Adipose tissue (tissue), 3 donors: ENCODE results near the gene LZTR1. TPM values are rescaled to one million over a fixed set of nuclear protein-coding genes. Genes with fewer than 3 reads are reported as not detected.
A peak's percentile ranks its signal among the peaks of the same experiment; 100 is the strongest.

ENCODE experiments used
- H3K27ac ChIP-seq: one replicate; pipeline ENCODE4 v1.5.1; 2013; ENCODE audit warnings: low read depth, low read length
- WGBS, 3 donors: extraction: QIAGEN DNeasy Blood & Tissue Kit; methylation state at CpG; one replicate each; pipeline ENCODE4 v1.1.7; 2013; 5-methylcytosine and 5-hydroxymethylcytosine counted together
- polyA plus RNA-seq, 3 donors: library from polyadenylated mRNA; stranded (reverse); fragments of 200-250 nt; gene quantifications; one replicate each; pipeline ENCODE4 v1.2.3, GENCODE V29; 2013
- donor health status: healthy with polysubstance abuse.
- donor health status: Bipolar disorder and iron deficiency.
- donor health status: healthy.

LZTR1 gene
- polyA plus RNA-seq, 3 donors = 19.9 to 38.3 (median 37.0) TPM

DNA sequence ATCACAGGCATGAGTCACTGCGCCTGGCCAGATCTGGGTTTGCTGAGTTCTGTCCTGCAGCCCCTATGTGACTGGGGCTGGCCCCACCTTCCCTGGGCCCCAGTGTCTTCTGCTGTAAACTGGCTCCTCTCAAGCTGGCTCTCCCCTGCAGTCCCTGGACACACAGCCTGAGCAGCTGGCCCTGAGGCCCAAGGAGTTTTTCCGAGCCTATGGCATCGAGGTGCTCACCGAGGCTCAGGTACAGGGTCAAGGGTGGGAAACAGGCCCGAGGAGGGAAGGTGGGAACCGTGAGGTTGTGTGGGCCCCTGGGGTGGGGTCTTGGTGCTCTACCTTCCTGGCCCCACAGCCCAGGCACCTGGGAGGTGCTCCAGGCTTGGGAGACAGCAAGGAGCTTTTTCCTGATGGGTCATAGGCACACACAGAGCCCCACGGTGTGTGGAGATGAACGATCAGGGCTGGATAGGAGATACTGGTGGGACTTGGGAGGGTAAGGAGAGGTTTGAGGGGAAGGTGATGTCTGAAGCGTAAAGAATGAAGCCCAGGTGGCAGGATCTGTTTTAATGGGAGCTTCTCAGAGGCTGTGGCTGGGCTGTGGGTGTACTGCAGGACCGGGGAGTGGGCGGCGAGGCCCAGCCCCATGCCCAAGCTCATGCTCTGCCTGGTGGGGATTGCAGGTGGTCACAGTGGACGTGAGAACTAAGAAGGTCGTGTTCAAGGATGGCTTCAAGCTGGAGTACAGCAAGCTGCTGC is 6.4 kb upstream of the LZTR1 start:
- no peak overlapping the region for H3K27ac ChIP-seq
- 77 to 88% (median 86%) methylated on average over 14 of the region's 14 CpGs for WGBS, 3 donors

DNA sequence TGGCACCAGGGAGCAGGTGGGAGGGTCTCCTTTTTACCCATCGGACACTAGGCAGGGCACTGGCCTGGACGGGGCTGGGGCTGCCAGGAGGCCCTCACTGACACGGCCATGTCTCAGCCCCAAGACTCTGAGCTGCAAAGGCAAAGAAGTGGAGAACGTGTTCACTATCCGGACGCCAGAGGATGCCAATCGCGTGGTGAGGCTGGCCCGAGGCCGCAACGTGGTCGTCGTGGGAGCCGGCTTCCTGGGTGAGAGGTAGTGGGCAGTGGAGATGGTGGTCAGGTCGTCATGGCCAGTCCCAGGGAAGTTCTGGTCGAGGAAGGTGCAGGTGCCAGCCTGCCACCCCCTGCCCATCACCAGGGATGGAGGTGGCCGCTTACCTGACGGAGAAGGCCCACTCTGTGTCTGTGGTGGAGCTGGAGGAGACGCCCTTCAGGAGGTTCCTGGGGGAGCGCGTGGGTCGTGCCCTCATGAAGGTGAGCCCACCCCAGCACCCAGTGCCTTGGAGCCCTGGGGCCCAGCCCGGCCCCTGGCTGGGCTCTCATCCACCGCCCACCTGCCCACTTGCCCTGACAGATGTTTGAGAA is 5.7 kb upstream of the LZTR1 start:
- no peak overlapping the region for H3K27ac ChIP-seq
- WGBS, 3 donors = 76 to 81% (median 79%) methylated on average over 24 of the region's 24 CpGs

DNA sequence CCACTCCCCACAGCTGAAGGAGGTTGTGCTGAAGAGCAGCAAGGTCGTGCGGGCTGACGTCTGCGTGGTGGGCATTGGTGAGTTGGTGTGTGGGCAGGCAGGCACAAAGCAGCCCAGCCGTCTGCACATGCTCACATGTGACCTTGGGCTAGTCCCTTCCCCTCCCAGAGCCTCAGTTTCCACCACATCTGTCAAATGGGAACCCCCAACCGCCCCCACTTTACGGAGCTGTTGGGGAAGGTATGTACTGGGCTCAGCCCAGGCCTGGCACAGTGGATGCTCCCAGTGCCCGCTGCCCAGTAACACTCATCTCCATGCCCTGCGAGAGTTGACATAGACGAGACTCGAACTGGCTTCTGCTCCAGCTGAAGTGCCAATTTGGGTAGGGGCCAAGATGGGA is 5.1 kb upstream of the LZTR1 start:
- WGBS, 3 donors = 78 to 89% (median 81%) methylated on average over 11 of the region's 11 CpGs
- H3K27ac ChIP-seq = no peak overlapping the region

DNA sequence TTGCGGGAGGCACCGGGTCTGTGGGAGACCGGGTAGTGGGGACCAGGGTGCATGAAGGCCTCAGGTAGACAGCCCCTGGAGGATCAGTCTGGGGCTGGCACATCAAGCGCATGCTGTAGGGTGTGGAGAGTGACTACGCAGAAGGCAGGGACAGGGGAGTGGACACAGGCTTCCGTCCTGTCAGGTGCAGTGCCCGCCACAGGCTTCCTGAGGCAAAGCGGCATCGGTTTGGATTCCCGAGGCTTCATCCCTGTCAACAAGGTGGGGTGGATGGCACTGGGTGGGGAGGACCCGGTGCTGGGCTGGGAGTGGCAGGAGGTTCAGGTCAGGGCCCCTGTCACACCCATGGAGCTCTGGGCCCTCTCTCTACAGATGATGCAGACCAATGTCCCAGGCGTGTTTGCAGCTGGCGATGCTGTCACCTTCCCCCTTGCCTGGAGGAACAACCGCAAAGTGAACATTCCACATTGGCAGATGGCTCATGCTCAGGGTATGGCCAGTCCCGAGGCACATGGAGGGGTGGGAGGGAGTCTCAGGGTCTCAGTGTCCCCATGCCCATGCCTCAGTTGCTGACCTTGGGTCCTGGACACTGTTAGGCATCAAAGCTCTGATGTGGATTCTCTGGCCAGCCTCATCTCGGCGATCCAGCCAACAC is 4.5 kb upstream of the LZTR1 start:
- 88 to 90% (median 90%) methylated on average over 13 to 17 of the region's 17 CpGs for WGBS, 3 donors
- no peak overlapping the region for H3K27ac ChIP-seq

DNA sequence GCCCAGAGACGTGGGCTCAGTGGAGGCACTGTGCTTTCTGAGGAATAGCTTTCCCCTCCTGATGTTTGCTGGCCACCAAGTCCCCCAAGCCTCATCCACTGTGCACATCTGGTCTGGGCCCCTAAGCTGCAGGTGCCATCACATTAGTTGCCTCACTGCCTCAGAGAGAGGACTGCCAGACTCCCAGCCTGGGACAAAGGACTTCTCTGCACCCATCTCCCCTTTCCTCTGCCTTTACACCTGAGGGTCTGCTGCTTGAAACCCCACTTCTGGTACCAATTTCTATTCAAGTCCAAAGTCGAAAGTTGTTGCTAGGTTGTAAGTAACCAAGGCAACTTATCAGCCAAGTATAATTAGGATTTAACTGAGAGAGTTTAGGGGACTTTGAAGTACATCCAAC is 3.7 kb upstream of the LZTR1 start:
- WGBS, 3 donors = 91 to 94% (median 94%) methylated on average over 2 of the region's 2 CpGs
- no peak overlapping the region for H3K27ac ChIP-seq

DNA sequence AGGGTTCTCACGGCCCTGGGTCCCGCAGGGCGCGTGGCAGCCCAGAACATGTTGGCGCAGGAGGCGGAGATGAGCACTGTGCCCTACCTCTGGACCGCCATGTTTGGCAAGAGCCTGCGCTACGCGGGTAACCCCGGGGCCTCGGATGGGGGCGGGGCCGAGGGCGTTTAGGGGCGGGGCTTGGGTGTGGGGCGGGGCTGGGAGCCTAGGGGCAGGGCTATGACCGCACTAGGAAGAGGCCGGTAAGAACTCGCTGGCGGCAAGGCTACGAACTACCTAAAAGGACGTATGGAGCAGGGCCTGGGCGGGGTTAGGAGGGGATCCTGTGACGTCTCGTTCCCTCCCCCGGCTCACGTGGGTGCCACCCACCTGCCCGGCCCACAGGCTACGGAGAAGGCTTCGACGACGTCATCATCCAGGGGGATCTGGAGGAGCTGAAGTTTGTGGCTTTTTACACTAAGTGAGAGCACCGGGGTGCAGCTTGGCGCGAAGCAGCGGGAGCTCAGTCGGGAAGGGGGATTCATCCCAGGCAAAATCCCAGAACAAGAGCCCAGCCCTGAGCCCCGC is 2.8 kb upstream of the LZTR1 start:
- WGBS, 3 donors = 13 to 17% (median 13%) methylated on average over 39 of the region's 39 CpGs
- no peak overlapping the region for H3K27ac ChIP-seq

DNA sequence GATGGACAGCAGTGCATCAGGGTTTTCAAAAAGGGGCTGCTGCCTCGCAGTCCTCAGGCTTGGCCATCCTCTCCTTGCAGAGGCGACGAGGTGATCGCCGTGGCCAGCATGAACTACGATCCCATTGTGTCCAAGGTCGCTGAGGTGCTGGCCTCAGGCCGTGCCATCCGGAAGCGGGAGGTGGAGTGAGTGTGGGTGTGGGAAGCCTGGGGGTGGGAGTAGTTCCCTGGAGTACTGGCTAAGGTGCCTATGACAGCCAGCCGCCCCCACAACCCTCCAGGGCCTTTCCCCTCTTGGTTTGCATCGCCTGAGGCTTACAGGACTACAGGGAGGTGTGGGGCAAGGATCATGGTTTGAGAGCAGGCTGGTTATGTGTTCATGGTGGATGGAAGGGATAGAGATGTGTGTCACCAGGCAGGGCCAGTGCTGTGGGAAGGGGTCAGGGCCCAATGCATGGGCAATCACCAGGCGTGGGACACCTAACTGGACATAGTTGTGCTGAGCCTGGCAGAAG is 2.1 kb upstream of the LZTR1 start:
- 30 to 52% (median 36%) methylated on average over 13 of the region's 13 CpGs for WGBS, 3 donors
- H3K27ac ChIP-seq = no peak overlapping the region

DNA sequence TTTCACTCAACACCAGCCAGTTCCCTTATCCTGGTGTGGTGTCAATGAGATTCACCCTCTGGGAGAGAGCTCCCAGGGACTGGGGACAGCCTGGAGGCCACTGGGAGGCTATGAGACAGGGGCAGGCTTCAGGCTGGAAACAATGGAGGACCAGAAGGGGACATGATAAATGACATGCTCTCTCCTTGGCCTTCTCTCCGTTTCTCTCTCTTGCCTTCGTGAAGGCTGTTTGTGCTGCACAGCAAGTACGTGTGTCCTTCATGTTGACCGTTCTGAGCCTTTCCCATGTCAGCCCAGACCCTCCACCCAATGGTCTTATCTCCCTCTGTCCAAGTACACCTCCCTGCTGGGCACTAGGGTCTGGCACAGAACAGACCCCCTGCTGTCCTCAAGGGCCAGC is 1.6 kb upstream of the LZTR1 start:
- WGBS, 3 donors = 76 to 86% (median 84%) methylated on average over 3 to 4 of the region's 4 CpGs
- no peak overlapping the region for H3K27ac ChIP-seq

DNA sequence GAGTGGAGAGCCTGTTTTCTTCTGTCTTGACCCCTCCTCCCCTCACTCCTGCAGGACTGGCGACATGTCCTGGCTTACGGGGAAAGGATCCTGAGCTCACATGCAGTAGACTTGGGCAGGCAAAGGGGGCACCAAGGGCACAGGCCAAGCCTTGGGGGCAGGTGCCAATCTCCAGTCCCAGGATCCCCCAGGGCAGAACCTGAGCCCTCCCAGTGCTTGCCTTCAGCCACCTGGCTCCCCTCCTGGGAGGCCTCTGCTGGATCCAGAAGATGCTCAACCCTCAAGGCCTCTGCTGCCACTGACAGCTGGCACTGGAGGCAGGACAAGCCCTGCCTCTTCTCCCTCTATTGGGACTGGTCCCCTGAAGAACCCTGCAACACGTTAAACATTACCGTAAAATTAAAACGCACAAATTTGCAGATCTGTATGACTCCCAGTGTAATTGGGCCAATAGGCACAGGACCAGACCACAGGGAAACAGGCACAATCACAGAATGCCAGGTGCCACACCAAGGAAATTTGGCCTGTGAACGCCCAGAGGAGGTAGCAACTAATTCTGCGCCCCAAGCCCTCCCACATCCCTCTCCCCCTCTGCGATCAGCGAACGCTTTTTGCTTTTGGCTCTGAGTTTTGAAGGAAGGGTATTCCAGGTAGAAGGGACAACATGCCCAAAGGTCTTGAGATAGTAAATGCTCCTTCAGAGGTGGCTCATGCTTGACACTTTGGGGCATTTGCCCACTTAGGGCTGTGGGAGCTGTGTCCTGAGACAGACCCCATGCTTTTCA is 967 bp upstream of the LZTR1 start:
- WGBS, 3 donors = 63 to 66% (median 66%) methylated on average over 10 of the region's 10 CpGs
- peak overlapping the region; percentile 67 for H3K27ac ChIP-seq

DNA sequence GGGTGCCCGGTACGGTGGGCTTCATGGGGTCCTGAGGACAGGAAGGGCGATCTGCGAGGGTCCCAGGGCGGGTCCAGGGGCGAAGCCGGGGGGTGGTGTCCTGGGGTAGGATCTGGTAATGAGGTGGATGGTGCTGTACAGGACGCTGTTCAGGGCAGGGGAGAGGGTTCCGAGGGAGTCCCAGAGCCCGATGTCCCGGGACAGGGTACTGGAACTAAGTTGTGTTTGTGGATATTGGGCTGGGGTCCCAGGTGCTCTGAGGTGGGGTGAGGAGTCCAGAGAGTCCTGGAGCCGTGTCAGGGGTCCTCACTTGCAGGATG is 426 bp downstream of the LZTR1 start:
- H3K27ac ChIP-seq = no peak overlapping the region
- WGBS, 3 donors = 0 to 1% (median 1%) methylated on average over 12 of the region's 12 CpGs

DNA sequence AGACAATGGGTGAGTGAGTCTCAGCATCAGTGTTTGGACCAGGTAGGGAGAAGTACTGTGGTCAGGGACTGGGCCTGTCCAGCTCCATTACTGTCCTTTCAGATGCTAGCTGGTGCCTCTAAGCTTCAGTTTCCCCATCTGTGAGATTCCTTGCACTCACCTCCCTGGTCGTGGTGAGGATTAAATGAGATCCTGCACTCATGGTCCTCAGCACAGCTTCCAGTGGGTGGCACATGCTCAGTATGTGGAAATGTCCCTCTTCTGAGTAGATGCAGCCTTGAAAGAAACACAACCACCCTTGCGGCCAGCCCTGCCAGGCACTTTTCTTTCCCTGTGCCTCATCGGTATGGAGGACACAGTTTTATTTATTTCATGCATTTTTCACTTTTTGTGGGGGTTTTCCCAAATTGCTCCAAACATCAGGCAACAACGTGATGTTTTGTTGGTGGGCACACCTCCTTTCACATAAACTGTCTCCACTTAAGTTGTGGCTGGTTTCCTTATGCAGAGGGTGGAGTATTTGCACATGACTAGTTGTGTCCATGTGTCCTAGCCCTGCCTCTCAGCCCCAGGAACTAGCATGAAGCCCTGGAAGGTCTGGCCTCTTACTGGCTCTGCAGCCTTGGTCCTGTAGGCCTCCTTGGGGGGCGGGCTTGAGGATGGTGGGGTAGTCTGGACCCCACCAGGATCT is 1.1 kb downstream of the LZTR1 start:
- 67 to 77% (median 76%) methylated on average over 5 of the region's 5 CpGs for WGBS, 3 donors
- H3K27ac ChIP-seq = no peak overlapping the region

DNA sequence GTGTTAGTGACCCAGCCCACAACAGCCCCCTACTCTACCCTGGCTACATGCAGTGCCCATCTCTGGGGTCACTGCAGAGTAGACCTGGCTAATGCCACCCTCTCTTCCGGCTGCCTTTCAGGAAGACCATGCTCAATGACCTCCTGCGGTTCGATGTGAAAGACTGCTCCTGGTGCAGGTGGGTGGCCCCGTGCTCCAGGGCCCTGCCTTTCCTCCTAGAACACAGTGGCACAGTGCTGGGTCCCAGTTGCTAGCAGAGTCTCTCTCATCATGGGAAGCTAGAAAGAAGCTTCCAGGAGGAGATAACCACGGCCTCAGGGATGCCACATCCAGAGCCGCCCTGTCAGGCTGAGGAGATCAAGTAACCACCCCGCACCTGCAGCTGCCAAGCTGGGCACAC is 3.6 kb downstream of the LZTR1 start:
- WGBS, 3 donors = 90 to 97% (median 95%) methylated on average over 7 of the region's 7 CpGs
- H3K27ac ChIP-seq = no peak overlapping the region

DNA sequence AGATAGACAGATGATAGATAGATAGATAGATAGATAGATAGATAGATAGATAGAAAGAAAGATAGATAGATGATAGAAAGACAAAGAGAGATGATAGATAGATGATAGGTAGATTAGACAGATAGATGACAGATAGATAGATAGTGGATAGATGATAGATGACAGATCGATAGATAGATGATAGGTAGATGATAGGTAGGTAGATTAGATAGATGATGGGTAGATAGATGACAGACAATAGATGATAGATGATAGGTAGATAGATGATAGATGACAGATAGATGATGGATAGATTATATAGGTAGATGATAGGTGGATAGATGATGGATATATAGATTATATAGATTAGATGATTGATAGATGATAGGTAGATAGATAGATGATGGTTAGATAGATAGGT is 4.3 kb downstream of the LZTR1 start:
- WGBS, 3 donors = 74 to 98% (median 98%) methylated on average over 1 of the region's 1 CpG
- no peak overlapping the region for H3K27ac ChIP-seq

DNA sequence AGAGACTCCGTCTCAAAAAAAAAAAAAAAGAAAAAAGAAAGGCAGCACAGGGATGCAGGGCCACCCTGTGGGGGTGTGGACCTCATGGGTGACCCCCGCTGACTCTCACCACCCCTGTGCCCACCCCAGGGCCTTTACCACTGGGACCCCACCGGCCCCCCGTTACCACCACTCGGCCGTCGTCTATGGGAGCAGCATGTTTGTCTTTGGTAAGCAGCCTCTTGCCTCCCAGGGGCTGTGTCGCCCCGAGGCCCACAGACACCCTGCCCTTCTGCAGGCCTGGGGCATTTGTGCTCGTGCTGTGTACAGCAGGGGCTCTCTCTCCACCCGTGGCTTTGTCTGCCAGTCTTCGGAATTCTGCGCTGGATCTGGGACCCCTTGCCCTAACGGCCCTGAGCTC is 5.3 kb downstream of the LZTR1 start:
- no peak overlapping the region for H3K27ac ChIP-seq
- WGBS, 3 donors = 89 to 93% (median 93%) methylated on average over 14 of the region's 14 CpGs

DNA sequence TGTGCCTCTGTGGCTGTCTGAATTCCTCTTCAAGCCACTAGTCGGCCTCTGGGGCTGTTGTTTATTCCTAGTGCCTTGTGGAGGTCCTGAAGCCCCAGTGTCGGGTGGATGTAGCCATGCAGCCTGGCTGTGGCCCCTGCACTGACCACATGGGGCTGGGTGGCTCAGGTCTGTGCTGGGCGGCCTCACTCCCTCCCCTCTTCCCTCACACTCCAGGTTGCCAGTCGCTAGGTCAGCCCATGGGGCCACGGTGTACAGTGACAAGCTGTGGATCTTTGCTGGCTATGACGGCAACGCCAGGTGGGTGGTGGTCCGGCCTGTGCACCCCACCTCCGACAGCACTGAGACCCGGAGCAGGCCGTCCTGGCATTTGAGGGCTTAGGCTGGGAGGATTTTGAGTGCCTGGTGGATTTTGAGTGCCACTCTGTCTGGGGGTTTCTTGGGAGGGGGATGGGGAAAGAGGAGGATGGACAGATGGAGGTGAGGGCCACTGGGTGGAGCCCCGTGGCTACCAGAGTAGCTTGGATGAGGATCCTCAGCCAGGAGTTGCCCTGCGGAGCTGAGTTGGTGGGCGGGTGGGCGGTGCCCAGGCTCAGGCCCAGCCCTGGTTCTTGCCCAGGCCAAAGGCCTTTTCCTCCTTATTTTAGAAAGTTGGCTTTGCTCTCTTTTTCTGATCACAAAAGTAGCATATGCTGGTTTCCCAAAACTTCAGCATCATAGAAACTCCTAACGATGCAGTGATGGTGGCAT is 6.7 kb downstream of the LZTR1 start:
- H3K27ac ChIP-seq = no peak overlapping the region
- 92 to 96% (median 93%) methylated on average over 16 of the region's 16 CpGs for whole genome bisulfite sequencing, 3 donors

DNA sequence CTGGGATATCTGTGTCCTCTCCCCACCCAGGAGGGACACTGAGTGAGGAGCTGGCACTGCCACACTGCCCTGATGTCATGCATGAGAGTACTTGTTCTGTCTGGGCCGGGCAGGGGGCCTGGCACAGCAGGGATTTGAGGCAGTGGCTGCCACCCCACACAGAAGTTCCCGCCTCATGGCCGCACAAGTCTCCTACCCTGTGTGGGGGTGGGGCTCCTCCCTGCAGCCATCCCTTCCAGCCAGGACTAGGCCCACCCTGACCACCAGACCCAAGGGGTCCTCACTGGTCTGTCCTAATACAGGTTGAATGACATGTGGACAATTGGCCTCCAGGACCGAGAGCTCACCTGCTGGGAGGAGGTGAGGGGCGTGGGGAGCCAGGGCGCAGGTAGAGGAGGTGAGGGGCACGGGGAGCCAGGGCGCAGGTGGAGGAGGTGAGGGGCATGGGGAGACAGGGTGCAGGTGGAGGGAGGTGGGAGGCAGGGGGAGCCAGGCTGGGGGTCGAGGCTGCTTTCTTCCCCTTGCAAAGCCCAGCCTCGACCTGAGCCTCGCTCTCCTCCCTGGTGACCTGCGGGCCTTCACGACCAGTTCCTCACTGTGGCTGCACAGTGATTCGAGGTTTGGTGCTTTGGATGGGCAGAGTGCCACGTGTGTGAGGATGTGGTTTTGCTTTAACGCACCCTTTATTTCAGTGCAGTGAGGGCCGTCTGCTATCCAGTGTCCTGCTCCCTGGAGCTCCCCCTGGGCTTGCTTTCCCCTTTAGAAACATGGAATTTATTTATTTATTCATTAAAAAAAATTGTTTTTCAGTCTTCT is 7.4 kb downstream of the LZTR1 start:
- no peak overlapping the region for H3K27ac ChIP-seq
- 51 to 82% (median 61%) methylated on average over 14 to 17 of the region's 17 CpGs for WGBS, 3 donors
